HepG2 (cell line): Measurements from ENCODE around the gene KLHL7. TPM values are rescaled to one million over a fixed set of nuclear protein-coding genes. Genes with fewer than 3 reads are reported as not detected.
A peak's percentile ranks its signal among the peaks of the same experiment; 100 is the strongest.

ENCODE experiments used
- AGO1 ChIP-seq: fragments of 200-400 bp; formaldehyde crosslinking; IDR thresholded peaks from 2 replicates; pipeline ENCODE4 v1.6.1; 2017; ENCODE audit warnings: mild to moderate bottlenecking, low read depth, low read length, moderate library complexity; ENCODE audit not compliant: poor library complexity, severe bottlenecking
- FIP1L1 ChIP-seq: fragments of 200-400 bp; formaldehyde crosslinking; IDR thresholded peaks from 2 replicates; pipeline ENCODE4 v1.6.1; 2018; ENCODE audit warnings: low read depth, mild to moderate bottlenecking, low read length, moderate library complexity, borderline replicate concordance; ENCODE audit not compliant: insufficient read depth
- HDAC2 ChIP-seq: sonication (generic); formaldehyde crosslinking; IDR thresholded peaks from 2 replicates; pipeline ENCODE4 v1.4.0; 2020; ENCODE audit warnings: missing genetic modification reagents
- HNF4G ChIP-seq, 2 experiments: sonication (generic) in 1 of 2; formaldehyde crosslinking in 1 of 2; IDR thresholded peaks; 2 replicates each; pipeline versions ENCODE4 v1.4.0 to v1.6.1; 2011 to 2020; ENCODE audit warnings: borderline replicate concordance in 2 of 2, low read depth in 2 of 2, mild to moderate bottlenecking in 2 of 2, low read length in 1 of 2, missing genetic modification reagents in 1 of 2, moderate library complexity in 1 of 2
- KDM5A ChIP-seq: fragments of 200-600 bp; sonication (generic); IDR thresholded peaks from 2 replicates; pipeline ENCODE4 v1.7.0; 2018; ENCODE audit warnings: antibody characterized with exemption, mild to moderate bottlenecking, low read length, borderline replicate concordance
- LCORL ChIP-seq, 2 experiments: fragments of 450-650 bp in 1 of 2; sonication (generic) in 1 of 2; formaldehyde crosslinking in 1 of 2; IDR thresholded peaks; 2 replicates each; pipeline versions ENCODE4 v1.5.0 to v1.6.1; 2017 to 2020; ENCODE audit warnings: antibody characterized with exemption in 1 of 2, missing genetic modification reagents in 1 of 2
- NFE2L2 ChIP-seq: fragments of 150-350 bp; IDR thresholded peaks from 2 replicates; pipeline ENCODE4 v1.6.1; 2014; ENCODE audit warnings: low read length
- NFIB ChIP-seq: sonication (generic); formaldehyde crosslinking; IDR thresholded peaks from 2 replicates; pipeline ENCODE4 v1.9.0; 2021; ENCODE audit warnings: missing genetic modification reagents, mild to moderate bottlenecking, borderline replicate concordance
- SIN3B ChIP-seq: fragments of 150-350 bp; IDR thresholded peaks from 2 replicates; pipeline ENCODE4 v1.6.1; 2014; ENCODE audit warnings: low read length
- SMARCE1 ChIP-seq: fragments of 450-650 bp; IDR thresholded peaks from 2 replicates; pipeline ENCODE4 v1.6.1; 2017; ENCODE audit warnings: borderline replicate concordance
- SUZ12 ChIP-seq: fragments of 150-350 bp; IDR thresholded peaks from 2 replicates; pipeline ENCODE4 v1.6.1; 2014; ENCODE audit warnings: low read depth, low read length
- THAP11 ChIP-seq: IDR thresholded peaks from 2 replicates; pipeline ENCODE4 v1.6.1; 2016; ENCODE audit warnings: missing biosample characterization, missing genetic modification reagents
- THYN1 ChIP-seq: sonication (generic); formaldehyde crosslinking; IDR thresholded peaks from 2 replicates; pipeline ENCODE4 v1.8.1; 2023; ENCODE audit warnings: low read depth, mild to moderate bottlenecking, moderate library complexity, missing genetic modification reagents, borderline replicate concordance
- YEATS2 ChIP-seq: sonication (generic); formaldehyde crosslinking; IDR thresholded peaks from 2 replicates; pipeline ENCODE4 v1.4.0; 2020; ENCODE audit warnings: missing genetic modification reagents, borderline replicate concordance
- YEATS4 ChIP-seq: sonication (generic); formaldehyde crosslinking; IDR thresholded peaks from 2 replicates; pipeline ENCODE4 v1.4.0; 2020; ENCODE audit warnings: missing genetic modification reagents, borderline replicate concordance
- ZFP37 ChIP-seq: sonication (generic); formaldehyde crosslinking; IDR thresholded peaks from 2 replicates; pipeline ENCODE4 v1.4.0; 2020; ENCODE audit warnings: missing genetic modification reagents, borderline replicate concordance
- ZNF232 ChIP-seq: sonication (generic); formaldehyde crosslinking; IDR thresholded peaks from 2 replicates; pipeline ENCODE4 v1.4.0; 2020; ENCODE audit warnings: missing genetic modification reagents, borderline replicate concordance
- ZNF326 ChIP-seq: sonication (generic); formaldehyde crosslinking; IDR thresholded peaks from 2 replicates; pipeline ENCODE4 v1.4.0; 2020; ENCODE audit warnings: missing genetic modification reagents, borderline replicate concordance
- ZNF354B ChIP-seq: sonication (generic); formaldehyde crosslinking; IDR thresholded peaks from 2 replicates; pipeline ENCODE4 v1.8.0; 2022; ENCODE audit warnings: mild to moderate bottlenecking, missing genetic modification reagents
- ZNF556 ChIP-seq: sonication (generic); formaldehyde crosslinking; IDR thresholded peaks from 2 replicates; pipeline ENCODE4 v1.4.0; 2020; ENCODE audit warnings: mild to moderate bottlenecking, missing genetic modification reagents, borderline replicate concordance
- ZNF570 ChIP-seq: sonication (generic); formaldehyde crosslinking; IDR thresholded peaks from 2 replicates; pipeline ENCODE4 v1.4.0; 2020; ENCODE audit warnings: mild to moderate bottlenecking, missing genetic modification reagents, borderline replicate concordance
- ZNF605 ChIP-seq: sonication (generic); formaldehyde crosslinking; IDR thresholded peaks from 2 replicates; pipeline ENCODE4 v1.8.0; 2022; ENCODE audit warnings: mild to moderate bottlenecking, missing genetic modification reagents
- polyA plus RNA-seq, 8 experiments: library from polyadenylated mRNA; depleted of rRNA in 3 of 8; stranded (reverse) in 7 of 8; unstranded in 1 of 8; fragments of >200 nt; fragmentation: Illumina TruSeq in 4 of 8; extraction: Trizol in 4 of 8; gene quantifications; 2 replicates each; pipeline versions ENCODE4 v1.2.1 to v1.2.3, GENCODE V29; 2011 to 2016; ENCODE audit warnings: low read depth in 4 of 8, missing spikeins in 1 of 8, mixed read lengths in 1 of 8; ENCODE audit not compliant: insufficient read depth in 1 of 8
- total RNA-seq, 5 experiments: library from RNA; depleted of rRNA; stranded (reverse); fragments of >200 nt; fragmentation: Illumina TruSeq; extraction: Trizol; gene quantifications; 2 replicates each; pipeline ENCODE4 v1.2.3, GENCODE V29; 2016; ENCODE audit warnings: low read depth in 1 of 5
- TF ChIP-seq, protein P1 (sequence below): IDR thresholded peaks from 2 replicates; pipeline ENCODE4 v1.6.1; 2016; ENCODE audit warnings: mild to moderate bottlenecking
- TF ChIP-seq, protein P2 (sequence below): sonication (generic); formaldehyde crosslinking; IDR thresholded peaks from 2 replicates; pipeline ENCODE4 v1.5.0; 2020; ENCODE audit warnings: mild to moderate bottlenecking, missing genetic modification reagents, borderline replicate concordance

The KLHL7 gene
- total and polyA plus RNA-seq, 2 of the 13 experiments (the other 11 are each of a cell fraction or from before 2014, with no cell fraction given): 16.2 to 34.4 TPM

DNA sequence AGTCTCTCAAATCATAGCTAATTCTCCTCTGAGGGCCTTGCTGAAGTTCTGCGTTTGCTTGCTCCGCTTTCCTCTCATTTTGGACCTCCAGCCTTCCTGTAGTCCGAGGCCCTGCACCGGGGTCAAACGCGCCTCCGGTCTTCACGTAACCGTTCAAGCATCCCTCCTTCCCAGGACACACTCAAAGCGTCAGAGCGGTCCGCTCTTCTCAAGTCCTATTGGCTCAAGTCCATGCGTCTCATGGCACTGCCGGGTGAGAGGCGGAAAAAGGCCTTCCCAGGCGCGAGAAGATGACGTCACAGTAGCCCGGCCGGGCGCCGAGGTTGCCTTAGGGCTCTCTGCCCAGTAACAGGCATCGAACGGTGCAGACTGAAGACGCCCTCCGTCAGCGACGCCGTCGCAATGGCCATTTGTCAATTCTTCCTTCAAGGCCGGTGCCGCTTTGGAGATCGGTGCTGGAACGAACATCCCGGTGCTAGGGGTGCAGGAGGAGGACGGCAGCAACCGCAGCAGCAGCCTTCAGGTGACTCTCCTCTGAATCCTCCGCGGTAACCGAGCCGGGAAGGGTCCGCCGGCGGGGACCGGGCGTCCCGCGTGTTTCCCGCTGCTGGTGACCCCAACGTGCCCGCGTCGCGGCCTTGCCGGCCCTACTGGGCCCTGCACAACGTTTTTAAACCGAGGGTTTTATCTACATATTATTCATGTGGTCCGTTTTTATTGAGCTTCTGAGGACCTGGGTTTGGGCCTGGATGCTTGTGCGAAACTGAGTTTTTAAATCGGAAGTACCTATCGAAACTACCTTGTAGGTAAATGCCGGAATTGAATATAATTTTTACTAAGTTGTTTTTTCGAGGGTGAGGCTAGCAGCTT is 76.3 kb downstream of the KLHL7 start, which contains the start of gene NUP42 (continued):
- TF ChIP-seq, protein P1, sequence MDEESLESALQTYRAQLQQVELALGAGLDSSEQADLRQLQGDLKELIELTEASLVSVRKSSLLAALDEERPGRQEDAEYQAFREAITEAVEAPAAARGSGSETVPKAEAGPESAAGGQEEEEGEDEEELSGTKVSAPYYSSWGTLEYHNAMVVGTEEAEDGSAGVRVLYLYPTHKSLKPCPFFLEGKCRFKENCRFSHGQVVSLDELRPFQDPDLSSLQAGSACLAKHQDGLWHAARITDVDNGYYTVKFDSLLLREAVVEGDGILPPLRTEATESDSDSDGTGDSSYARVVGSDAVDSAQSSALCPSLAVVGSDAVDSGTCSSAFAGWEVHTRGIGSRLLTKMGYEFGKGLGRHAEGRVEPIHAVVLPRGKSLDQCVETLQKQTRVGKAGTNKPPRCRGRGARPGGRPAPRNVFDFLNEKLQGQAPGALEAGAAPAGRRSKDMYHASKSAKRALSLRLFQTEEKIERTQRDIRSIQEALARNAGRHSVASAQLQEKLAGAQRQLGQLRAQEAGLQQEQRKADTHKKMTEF: peak; percentile 89
- TF ChIP-seq ZNF354B (CRISPR knock-in tag): peak; percentile 96; the same call in 1 of the 2 replicates
- TF ChIP-seq LCORL (IDR thresholded peaks at IDR 0.05): no peak
- TF ChIP-seq LCORL (CRISPR knock-in tag; IDR thresholded peaks at IDR 0.05): no peak
- TF ChIP-seq ZNF605: peak; percentile 97
- TF ChIP-seq SMARCE1: no peak
- TF ChIP-seq ZFP37: peak; percentile 59; the same call in 1 of the 2 replicates
- no peak for TF ChIP-seq FIP1L1
- peak; percentile 93 for TF ChIP-seq THAP11
- peak; percentile 85; the same call in 1 of the 2 replicates for TF ChIP-seq ZNF556 (CRISPR knock-in tag)
- peak; percentile 94 for TF ChIP-seq KDM5A
- peak; percentile 92 for TF ChIP-seq HDAC2 (CRISPR knock-in tag)
- peak; percentile 84; the same call in 1 of the 2 replicates for TF ChIP-seq YEATS4 (CRISPR knock-in tag)
- no peak for TF ChIP-seq NFIB (CRISPR knock-in tag)
- 0 out of 2 replicates have a peak, but pooled peaks have one; percentile 78 for TF ChIP-seq THYN1 (CRISPR knock-in tag)
- peak; percentile 95 for TF ChIP-seq YEATS2 (CRISPR knock-in tag)
- TF ChIP-seq, protein P2, sequence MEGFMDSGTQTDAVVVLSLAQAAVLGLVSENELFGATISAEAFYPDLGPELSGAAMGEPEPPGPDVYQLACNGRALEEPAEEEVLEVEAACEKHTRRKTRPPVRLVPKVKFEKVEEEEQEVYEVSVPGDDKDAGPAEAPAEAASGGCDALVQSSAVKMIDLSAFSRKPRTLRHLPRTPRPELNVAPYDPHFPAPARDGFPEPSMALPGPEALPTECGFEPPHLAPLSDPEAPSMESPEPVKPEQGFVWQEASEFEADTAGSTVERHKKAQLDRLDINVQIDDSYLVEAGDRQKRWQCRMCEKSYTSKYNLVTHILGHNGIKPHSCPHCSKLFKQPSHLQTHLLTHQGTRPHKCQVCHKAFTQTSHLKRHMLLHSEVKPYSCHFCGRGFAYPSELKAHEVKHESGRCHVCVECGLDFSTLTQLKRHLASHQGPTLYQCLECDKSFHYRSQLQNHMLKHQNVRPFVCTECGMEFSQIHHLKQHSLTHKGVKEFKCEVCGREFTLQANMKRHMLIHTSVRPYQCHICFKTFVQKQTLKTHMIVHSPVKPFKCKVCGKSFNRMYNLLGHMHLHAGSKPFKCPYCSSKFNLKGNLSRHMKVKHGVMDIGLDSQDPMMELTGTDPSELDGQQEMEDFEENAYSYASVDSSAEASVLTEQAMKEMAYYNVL (CRISPR knock-in tag): 0 out of 2 replicates have a peak, but pooled peaks have one; percentile 63
- 0 out of 2 replicates have a peak, but pooled peaks have one; percentile 64 for TF ChIP-seq ZNF570
- TF ChIP-seq NFE2L2: no peak
- no peak for TF ChIP-seq ZNF326
- no peak for TF ChIP-seq AGO1
- TF ChIP-seq HNF4G (IDR thresholded peaks at IDR 0.05; ENCODE audit: borderline replicate concordance, low read depth, low read length): no peak
- 0 out of 2 replicates have a peak, but pooled peaks have one; percentile 37 for TF ChIP-seq HNF4G (CRISPR knock-in tag; IDR thresholded peaks at IDR 0.05; ENCODE audit: borderline replicate concordance, low read depth)
- no peak for TF ChIP-seq SUZ12
- TF ChIP-seq SIN3B: peak; percentile 94
- TF ChIP-seq ZNF232 (CRISPR knock-in tag): 0 out of 2 replicates have a peak, but pooled peaks have one; percentile 64
